Stimulated activated CD8-positive, alpha-beta memory T cell treated with anti-CD3 and anti-CD28 coated beads, Interleukin-12 subunit alpha, Interleukin-12 subunit beta, amount 100 ng/mL, for 24 hours (primary cell): ENCODE data around the gene ZFAND2B.

Experiments
- DNase-seq: peaks from one replicate; pipeline ENCODE4 v3.0.0-alpha.2; 2020; ENCODE audit errors: extremely low read depth

ZFAND2B gene

GRCh38 chr2:219206328-219207133 lies at the start of gene ZFAND2B:
Gene ZFAND2B (plus strand): TSS chr2:219206782. CDS start chr2:219206988, 206 bp downstream.
- peak; percentile 88 for DNase-seq

- no peak for DNase-seq
Measured at GRCh38 chr2:219157396-219157795, 49.2 kb upstream of the ZFAND2B start.

GRCh38 chr2:219158025-219158424 lies 48.6 kb upstream of the ZFAND2B start:
- no peak for DNase-seq

GRCh38 chr2:219158586-219158985 lies 48.0 kb upstream of the ZFAND2B start:
- no peak for DNase-seq

- no peak for DNase-seq
Measured at GRCh38 chr2:219159771-219160185, 46.8 kb upstream of the ZFAND2B start.

GRCh38 chr2:219160186-219161017 lies 46.2 kb upstream of the ZFAND2B start, which contains the start of gene NHEJ1:
Gene NHEJ1 (minus strand): TSS chr2:219160815. CDS start chr2:219158362, 2,453 bp downstream.
- peak; percentile 78 for DNase-seq

- no peak for DNase-seq
Measured at GRCh38 chr2:219161097-219161496, 45.5 kb upstream of the ZFAND2B start.

- no peak for DNase-seq
Measured at GRCh38 chr2:219163156-219163555, 43.4 kb upstream of the ZFAND2B start.

GRCh38 chr2:219165058-219165911 lies 41.3 kb upstream of the ZFAND2B start:
- no peak for DNase-seq

- DNase-seq = no peak
Measured at GRCh38 chr2:219167997-219168396, 38.6 kb upstream of the ZFAND2B start.

- no peak for DNase-seq
Measured at GRCh38 chr2:219168526-219168925, 38.1 kb upstream of the ZFAND2B start.

GRCh38 chr2:219168932-219169331 lies 37.6 kb upstream of the ZFAND2B start:
- no peak for DNase-seq

GRCh38 chr2:219169930-219170654 lies 36.5 kb upstream of the ZFAND2B start, which contains the start of gene SLC23A3:
Gene SLC23A3 (minus strand): TSS chr2:219170029. CDS start chr2:219169984, 45 bp downstream.
- DNase-seq = no peak

GRCh38 chr2:219171231-219171651 lies 35.3 kb upstream of the ZFAND2B start:
- no peak for DNase-seq

- DNase-seq = no peak
Measured at GRCh38 chr2:219172231-219173154, 34.1 kb upstream of the ZFAND2B start.

GRCh38 chr2:219173176-219173575 lies 33.4 kb upstream of the ZFAND2B start:
- DNase-seq = no peak

GRCh38 chr2:219174146-219174545 lies 32.4 kb upstream of the ZFAND2B start:
- no peak for DNase-seq

GRCh38 chr2:219174801-219175200 lies 31.8 kb upstream of the ZFAND2B start:
- DNase-seq = no peak

- DNase-seq = no peak
Measured at GRCh38 chr2:219175486-219175885, 31.1 kb upstream of the ZFAND2B start.
